Stimulated activated CD4-positive, alpha-beta T cell treated with anti-CD3 and anti-CD28 coated beads, Interleukin-4, amount 100 ng/mL, for 4 hours (primary cell): ENCODE measurements around the gene CNTN1.
"Not testable (repeated sequence)": the region's sequence is repeated elsewhere in the genome, so short reads cannot be mapped to it uniquely, and the experiment has no call there.

ENCODE experiments used
- DNase-seq, 2 experiments: peaks; one replicate each; pipeline ENCODE4 v3.0.0-alpha.2; 2020

CNTN1 gene

DNA sequence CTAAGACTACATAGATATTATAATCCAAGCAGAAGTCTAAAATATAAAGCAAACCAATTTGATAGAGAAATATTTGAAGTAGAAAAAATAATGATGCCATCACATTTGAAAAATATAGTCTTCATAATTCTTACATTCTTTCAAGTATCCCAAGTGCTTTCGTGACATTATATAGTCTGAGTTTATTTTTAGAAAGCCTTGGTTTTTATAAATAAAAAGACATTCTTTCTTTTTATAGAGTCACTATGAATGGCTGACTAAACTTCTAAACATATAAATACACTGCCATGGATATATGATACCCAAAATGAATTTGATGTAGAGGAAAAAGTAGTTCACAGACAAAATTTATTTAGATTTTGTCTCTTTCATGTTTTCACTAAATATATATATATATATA lies 360.8 kb downstream of the CNTN1 start:
- DNase-seq: no peak

DNA sequence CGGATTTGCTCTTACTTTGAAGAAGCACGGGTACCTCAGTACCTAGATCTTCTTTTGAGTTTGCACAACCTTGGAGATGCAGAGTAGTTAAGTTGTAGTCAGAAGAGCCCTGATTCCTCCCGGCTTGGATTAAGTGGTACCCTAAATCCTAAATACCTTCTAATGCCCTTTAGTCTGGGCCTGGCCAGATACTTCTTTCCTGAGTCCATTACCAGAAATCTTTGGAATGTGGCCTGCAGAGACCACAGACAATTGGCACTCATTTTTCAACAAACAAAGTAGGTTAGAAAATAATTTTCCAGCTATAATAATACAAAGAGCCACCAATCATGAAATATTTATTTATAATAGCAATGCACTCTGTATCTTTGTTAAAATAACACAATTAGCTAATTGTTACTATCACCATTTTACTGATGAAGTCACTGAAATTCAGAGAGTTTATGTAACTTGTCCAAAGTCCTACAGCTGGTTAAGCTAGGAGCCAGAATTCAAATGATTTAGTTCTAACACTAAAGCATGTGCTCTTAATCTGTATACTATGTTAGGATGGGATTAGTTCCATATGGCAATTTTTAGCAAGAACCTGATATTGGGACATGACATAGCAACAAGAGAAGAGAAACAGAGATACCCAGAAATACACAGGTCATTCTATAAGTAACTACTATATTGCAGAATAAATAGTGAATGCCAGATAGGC lies 363.8 kb downstream of the CNTN1 start:
- no peak for DNase-seq

DNA sequence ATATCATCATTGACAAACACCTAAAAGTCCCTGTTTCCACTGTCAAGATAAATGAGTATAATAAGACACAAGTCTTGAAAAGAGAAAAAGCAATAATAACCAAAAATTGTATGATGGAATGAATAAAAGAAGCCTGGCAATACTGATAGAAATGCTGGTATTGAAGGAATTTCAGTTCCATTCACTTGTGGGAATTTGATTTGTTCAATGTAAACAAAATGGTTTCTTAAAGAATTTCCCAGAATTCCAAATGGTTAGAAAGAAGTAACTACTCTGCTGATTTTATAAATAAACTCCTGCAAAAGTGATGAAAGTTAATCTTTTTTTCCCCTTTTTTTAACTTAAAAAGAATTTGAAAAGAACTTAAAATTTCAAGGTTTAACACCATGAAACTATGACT lies 366.0 kb downstream of the CNTN1 start:
- no peak for DNase-seq

GRCh38 chr12:41061192-41061591 lies 369.0 kb downstream of the CNTN1 start:
- no peak for DNase-seq

DNA sequence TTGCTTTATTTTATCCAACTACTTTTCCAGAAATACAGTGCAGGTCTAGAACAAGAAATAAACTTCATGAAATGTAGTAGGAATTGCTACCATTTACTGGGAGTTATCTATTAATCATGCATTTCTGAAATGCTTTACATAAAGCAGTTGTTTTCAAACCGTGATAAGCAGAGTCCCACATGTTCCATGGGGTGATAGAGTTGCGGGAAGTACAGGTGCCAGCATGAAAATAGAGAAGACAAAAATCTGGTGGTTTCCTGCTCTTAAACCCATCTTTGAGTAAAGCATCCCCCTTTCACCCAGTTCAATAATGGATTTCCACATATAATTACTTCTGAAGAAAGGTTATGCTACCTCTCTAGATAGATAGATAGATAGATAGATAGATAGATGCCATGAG lies 372.2 kb downstream of the CNTN1 start:
- DNase-seq: no peak

DNA sequence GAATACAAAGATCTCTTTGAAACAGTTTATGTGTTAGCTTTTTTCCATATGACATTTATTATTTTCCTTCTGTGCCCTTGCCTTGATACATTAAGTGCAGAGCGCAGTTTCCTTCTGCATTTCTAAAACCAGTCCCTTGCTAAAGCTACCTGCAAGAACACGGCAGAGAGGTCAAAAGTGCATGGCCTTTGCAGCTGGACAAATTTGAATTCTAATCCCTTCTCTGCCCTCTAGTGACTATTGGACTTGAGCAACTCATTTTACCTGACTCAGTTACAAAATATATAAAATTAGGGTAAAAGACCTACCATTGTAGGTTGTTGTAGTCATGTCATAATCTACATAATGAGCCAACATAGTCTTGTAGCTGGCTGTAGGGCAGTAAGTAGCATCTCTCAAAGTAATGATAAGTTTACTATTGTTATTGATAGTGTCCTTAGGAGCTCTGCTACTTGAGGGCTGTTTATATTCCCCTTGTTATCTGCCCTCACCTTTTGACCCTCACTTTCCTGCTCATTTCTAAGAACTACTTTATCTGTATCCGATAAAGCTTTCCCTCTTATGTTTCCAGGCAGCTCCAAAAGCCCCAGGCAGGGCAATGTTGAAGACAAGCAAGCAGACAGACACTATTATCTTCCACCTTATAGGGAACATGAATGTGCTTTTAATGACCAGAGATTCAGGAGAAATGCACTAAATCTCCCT lies 375.9 kb downstream of the CNTN1 start:
- DNase-seq: no peak

- no peak for DNase-seq
These were observed 381.6 kb downstream of the CNTN1 start for GRCh38 chr12:41073633-41074472.

DNA sequence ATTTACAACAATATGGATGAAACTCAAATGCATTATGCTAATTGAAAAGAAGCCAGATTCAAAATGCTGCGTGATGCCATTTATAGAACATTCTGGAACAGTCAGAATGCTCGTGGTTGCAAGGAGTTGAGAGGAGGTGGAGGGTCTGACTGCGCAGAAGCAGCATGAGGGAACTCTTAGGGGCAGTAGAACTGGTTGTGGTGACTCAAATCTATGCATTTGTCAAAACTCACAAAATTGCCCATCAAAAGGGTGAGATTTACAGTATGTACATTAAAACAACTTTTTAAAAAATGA lies 382.2 kb downstream of the CNTN1 start:
- DNase-seq: no peak

DNA sequence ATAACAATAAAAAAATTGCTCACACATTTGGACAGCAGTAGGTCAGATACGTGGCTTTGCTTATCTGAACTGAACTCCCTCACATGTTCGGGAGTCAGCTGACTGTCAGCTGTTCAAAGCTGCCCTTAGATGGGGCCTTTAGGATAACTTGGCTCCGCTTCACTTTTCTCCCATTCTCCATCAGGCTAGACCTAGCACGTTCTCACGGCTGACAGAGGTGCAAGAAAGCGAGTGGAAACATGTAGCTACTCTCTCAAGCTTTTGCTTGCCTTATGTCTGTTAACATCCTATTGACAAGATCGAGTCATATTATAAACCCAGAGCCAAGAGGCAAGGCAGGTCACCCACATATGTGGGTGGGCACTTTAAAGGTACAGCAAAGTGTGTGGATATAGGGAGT lies 383.9 kb downstream of the CNTN1 start:
- DNase-seq: no peak

DNA sequence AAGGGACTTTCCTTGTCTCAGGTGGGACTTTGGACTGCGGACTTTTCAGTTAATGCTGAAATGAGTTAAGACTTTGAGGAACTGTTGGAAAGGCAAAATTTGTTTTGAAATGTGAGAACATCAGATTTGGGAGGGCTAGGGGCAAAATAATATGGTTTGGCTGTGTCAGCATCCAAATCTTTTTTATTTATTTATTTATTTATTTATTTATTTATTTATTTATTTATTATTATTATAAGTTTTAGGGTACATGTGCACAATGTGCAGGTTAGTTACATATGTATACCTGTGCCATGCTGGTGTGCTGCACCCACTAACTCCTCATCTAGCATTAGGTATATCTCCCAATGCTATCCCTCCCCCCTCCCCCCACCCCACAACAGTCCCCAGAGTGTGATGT lies 389.0 kb downstream of the CNTN1 start:
- DNase-seq: not testable (repeated sequence)

DNA sequence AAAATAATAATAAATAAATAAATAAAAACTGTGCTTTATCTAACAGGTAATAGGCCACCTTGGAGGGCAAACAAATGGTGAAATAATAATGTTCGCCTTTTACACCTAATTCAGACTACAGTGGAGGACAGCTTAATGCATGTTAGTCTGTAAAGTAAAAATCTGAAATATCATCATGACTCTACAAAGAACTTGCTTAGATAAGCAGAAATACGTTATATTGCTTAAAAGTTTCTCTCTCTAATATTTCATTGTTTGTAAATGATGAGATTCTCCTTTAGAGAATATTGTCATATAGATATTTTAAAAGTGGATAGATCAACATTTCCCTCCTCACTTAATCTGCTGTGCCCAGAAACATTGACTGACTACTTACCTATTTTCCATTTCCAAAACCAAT lies 397.2 kb downstream of the CNTN1 start:
- no peak for DNase-seq

DNA sequence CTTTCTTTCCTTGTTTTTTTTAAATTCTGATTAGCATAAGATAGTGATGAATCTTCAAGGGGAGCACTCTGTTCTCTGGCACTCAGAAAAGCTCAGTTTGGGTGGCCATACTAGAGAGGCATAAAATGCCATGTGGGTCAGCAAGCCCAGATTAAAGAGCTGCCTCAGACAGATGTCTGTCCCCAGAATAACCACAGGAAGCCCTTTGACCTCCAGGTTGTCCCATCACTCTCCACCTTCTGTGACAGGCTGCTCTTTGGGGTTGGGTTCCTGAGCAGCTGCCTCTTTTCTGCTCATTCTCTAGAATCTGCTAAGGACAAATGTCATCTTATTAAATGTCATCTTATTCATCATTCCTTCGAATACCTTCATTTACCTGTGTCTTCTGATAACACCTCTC lies 399.9 kb downstream of the CNTN1 start:
- no peak for DNase-seq

GRCh38 chr12:41096797-41097196 lies 404.6 kb downstream of the CNTN1 start:
- no peak for DNase-seq

- DNase-seq: no peak
These were observed 408.3 kb downstream of the CNTN1 start for GRCh38 chr12:41100572-41100971.

GRCh38 chr12:41101806-41102205 lies 409.6 kb downstream of the CNTN1 start:
- no peak for DNase-seq

DNA sequence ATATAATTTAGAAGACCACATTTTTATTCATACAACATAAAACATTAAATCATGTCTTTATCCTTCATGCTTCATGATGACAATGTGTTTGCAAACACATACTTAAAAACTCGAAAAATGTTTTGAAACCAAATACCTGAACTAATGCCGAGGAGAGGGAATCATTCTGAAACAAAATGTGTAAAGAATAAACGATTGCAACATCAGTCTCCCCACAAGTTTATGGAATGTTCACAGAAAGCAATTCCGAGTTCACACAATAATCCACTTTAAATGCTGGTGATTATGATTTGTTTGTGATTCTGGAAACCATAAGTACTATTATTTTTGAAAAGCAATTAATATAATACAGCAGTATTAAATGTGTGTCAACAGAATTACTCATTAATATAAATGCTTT lies 411.4 kb downstream of the CNTN1 start:
- DNase-seq: no peak

DNA sequence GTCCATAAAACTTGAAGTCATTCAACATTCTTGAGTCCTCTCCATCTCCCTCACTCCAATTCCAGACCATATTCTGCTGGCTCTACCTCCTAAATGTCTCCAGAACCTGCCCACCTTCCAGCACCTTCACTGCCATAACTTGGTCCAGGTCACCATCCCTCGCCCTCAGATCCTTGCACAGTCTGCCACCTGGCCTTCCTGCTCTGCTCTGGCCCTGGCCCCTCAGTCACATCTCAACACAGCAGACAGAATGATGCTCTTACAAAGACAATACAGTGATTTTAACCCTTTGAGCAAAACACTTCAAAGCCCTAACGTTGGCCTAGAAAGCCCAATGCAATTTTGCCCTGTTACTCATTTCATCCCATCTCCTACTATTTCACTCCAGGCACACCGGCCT lies 414.1 kb downstream of the CNTN1 start:
- DNase-seq: no peak

GRCh38 chr12:41108032-41108431 lies 415.8 kb downstream of the CNTN1 start:
- no peak for DNase-seq

GRCh38 chr12:41112903-41113302 lies 420.7 kb downstream of the CNTN1 start:
- DNase-seq: no peak

GRCh38 chr12:41120211-41120610 lies 428.0 kb downstream of the CNTN1 start:
- DNase-seq: no peak

DNA sequence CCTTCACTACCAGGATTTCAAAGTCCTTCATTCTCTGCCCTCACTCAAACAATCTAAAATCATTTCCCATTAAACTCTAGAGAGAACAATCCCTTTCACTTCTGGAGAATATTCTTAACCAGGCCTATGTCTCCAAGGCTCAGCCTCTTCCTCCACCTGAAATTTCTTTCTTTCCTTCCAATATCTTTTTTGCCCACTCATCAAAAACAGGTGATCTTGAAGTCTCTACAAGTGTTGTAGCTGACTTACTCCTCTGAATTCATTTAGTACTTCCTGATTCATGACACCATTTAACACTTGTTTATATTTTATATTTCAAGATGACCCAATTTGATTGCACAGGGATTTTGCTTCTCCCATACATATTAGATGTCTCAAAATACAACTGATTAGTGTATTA lies 429.1 kb downstream of the CNTN1 start:
- no peak for DNase-seq
